ENCODE results near the gene MYLK3.
"Not testable (repeated sequence)": the region's sequence is repeated elsewhere in the genome, so short reads cannot be mapped to it uniquely, and the experiment has no call there.

The MYLK3 gene

DNA sequence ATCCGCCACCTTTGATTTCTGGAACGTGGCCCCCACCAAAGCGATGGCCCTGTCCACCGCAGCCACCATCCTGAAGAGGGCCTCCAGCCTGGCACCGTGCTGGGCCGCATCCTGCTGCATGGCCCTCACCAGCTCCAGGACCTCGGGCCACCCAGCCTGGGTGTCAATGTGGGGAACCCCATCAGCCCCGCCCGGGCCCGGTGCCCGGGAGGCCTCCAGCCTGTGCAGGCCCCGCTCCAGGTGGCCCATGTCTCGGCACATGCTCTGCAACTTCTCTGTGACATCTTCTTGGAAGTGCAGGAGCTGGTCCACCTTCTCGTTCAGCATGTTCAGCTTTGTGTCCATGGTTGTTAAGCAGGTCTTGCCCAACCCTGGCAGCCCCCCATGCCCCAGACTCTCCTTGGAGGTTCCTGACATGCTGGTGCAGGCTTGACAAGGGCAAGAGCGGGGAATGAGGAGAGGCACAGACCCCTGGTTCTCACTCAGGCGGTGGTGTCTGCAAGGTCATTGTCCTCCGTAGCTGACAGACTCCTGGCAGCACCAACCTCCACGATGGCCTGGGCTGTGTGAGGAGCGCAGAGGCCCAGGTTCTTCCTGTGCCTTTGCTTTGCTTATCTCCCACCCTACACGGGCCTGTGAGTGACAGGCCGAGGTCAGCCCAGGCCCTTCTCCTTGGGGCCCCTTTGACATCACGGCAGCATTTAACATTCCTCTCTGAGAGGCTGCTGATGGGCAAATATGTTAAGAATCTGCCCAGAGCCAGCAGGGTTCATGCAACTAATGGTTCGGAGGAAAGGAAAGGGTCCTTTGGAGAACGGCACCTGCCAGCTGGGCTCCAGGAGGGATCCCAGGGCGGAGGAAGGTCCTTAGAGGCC is at the start of gene MYLK3:
MYLK3 (minus strand) TSS at position 568 of the 875 bp plus-strand sequence; CDS start at position 417, 151 bp downstream.
- no peak for DNase-seq

DNA sequence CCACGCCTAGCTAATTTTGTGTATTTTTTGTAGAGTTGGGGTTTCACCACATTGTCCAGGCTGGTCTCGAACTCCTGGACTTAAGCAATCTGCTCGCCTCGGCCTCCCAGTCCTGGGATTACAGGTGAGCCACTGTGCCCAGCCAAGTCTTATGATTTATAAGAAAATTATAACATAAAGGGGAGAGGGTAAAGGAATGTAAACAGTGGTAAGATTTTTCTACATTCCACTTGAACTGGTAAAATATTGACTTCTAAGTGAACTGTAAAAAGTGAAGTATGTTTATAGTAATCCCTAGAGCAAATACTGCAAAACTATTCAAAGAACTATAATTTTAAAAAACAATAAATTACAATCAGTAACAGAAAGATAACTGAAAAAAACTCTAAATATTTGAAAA is 49.4 kb upstream of the MYLK3 start:
- DNase-seq: no peak

DNA sequence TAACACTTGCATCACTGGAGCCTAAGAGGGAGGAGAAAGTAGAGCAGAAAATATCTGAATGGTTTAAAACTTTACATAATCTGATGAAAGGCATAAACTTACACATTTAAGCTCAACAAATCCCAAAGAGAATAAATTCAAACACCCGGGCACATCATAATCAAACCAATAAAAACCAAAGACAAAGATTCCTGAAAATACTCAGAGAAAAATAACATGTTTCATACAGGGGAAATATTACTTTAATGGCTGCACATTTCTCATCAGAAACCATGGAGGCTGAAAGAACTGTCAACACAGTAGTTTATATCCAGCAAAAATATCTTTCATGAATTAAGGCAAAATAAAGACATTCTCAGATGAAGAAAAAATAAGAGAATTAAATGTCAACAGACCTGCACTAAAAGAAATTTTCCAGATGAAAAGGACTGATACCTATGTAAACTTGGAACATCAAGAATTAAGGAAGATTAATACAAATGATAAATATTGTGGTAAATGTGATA is 48.7 kb upstream of the MYLK3 start:
- DNase-seq: no peak

DNA sequence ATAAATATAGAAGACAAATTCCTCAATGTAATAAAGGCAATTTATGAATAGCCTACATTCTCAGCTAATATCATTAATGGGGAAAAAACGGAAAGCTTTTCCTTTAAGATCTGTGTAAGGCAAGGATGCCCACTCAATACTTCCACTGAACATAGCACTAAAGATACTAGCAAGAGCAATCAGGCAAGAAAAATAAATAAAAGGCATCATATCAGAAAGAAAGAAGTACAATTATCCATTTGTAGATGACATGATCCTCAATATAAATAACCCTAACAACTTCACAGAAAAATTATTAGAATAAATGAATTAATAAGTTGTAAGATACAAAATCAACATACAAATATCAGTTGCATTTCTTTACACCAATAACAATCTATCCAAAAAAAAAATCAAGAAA is 45.7 kb upstream of the MYLK3 start:
- DNase-seq: no peak

DNA sequence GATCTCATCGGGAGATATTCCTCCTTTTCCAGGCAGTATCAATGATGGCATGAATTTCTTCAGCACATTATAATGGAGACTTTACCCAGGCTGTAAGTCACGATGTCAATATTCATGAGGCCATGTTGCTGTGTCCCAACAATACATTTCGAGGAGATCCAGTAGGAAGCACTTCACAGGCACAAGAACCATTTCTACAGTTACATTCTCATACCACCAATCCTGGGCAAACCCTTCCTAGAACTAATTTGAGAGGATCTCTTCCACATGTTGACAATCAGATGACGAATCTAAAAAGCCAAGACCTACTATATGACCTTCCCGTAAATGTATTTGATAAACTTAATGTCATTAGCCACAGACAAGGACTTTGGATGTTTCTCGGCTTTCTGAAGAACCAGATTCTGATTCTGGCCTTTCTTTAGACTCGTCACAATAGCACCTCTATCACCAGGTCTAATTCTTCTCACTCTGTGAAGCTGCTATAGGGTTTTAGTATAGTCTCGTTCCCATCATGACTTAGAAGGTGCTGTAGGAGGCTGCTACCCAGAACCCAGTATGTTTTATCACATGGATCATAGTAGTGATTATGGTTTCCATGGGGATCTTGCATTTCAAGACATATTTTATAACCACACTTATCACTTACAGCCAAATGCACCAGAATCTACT is 42.6 kb upstream of the MYLK3 start:
- no peak for DNase-seq

GRCh38 chr16:46789499-46790414 is 41.6 kb upstream of the MYLK3 start:
- no peak for DNase-seq

DNA sequence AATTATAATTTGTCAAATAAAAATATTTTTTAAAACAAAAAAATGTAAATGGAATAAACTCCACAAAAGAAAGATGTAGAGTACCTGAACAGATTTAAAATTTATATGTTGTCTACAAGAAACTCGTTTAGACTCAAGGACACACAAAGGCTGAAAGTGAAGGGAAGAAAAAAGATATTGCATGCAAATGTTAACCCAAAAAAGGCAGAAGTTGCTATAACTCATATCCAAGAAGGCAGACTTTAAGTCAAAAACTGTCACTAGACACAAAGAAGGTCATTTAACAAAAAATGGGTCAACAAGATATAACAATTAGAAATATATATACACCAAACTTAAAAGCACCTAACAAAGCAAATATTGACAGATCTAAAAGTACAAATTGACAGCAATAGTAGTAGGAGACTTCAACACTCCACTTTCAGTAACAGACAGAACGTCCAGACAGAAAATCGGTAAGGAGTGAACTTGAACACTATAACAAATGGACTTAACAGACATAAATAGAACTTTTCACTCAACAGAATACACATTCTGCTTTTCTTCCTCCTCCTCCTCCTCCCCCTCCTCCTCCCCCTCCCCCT is 40.8 kb upstream of the MYLK3 start:
- DNase-seq: no peak

DNA sequence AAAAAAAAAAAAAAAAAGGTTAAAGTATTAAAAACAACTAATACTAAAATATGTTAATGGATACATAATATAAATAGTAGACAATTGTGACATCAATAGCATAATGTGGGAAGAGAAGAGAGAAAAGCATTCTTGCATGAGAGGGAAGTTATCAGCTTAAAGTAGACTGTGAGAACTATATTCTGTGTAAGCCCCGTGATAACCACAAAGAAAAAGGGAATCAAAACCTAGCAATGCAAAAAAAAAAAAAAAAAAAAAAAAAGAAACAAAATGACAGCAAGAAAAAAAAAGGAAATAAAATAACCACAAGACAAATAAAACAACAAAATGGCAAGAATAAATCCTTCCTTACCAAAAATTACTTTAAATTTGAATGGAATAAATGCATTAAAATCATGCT is 39.8 kb upstream of the MYLK3 start:
- DNase-seq: no peak

DNA sequence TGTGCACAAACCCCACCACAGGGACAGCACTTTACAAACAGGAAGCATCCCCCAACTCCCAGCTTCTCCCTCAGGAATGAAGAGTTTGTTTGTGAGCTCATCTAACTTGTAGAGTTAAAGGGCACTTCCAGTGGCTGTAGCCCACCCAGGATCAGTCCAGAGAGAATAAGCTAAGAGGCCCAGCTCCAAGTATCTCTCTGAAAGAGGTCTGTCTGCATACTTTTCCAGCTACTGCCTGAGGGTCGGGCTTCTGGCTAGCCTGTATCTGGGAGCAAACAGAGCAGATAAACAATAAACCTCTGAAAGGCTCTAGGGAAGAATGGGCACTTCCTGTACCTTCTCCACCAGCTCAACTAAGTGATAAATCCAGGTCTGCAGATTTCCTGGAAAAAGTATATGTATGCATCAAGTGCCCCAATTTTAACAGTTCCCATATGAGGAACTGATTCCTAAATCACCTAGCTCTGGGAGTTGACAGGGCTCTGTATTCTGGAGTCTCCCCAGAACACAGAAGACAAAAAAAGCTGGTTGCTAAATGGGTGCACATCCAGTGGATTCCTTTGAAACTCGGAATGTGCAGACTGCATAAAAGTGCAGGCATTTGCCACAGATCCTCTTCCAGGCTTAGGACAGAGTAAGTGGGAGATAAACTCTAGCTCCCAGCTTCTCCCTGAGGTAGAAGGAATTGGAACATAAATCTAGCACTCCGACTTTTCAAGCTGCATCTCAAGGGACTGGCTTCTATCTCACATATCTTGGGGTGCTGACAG is 37.1 kb upstream of the MYLK3 start:
- no peak for DNase-seq

GRCh38 chr16:46784569-46784968 is 36.4 kb upstream of the MYLK3 start:
- not testable (repeated sequence) for DNase-seq

- no peak for DNase-seq
Observed at GRCh38 chr16:46783800-46784199, 35.7 kb upstream of the MYLK3 start.

- no peak for DNase-seq
Observed at GRCh38 chr16:46782320-46782719, 34.2 kb upstream of the MYLK3 start.

DNA sequence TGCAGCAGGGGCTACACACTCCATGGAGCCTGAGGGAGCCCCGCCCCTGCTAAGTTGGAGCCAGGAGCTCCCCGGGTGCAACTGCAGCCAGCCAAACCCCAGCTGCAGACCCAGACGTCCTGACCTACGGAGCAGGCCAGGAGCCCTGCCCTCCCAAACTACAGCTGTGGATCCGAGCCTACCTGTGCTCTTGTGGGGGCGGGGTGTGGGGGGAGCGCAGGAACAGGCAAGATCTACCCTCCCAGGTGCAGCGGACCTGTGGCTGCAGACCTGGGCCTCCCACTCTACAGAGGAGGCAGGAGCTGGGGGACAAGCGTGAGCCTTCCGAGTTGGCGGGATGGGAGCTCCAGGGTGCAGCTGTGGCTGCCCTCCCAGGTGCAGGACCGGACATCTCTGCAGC is 29.7 kb upstream of the MYLK3 start:
- no peak for DNase-seq

GRCh38 chr16:46775214-46775613 is 27.1 kb upstream of the MYLK3 start:
- DNase-seq: no peak

- no peak for DNase-seq
Observed at GRCh38 chr16:46774743-46775177, 26.6 kb upstream of the MYLK3 start.

- no peak for DNase-seq
Observed at GRCh38 chr16:46772463-46772862, 24.3 kb upstream of the MYLK3 start.

DNA sequence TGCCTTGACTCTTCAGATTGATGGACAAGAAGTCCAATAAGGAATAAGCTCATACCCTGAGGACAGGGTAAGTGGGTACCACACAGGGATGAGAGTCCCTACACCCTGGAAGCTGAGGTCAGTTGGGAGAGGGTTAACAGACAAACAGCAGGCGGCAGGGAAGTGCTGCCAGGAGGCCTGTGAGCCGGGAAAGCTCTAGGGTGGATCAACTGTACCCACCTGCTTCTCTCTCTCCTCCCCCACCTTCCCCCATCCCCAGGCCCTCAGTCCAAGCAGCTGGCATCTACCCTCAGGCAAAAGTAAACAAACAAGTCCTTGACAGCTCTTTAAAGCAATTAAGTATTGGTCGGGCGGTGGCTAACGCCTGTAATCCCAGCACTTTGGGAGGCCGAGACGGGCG is 20.7 kb upstream of the MYLK3 start:
- no peak for DNase-seq

GRCh38 chr16:46765050-46765449 is 16.9 kb upstream of the MYLK3 start:
- DNase-seq: no peak

DNA sequence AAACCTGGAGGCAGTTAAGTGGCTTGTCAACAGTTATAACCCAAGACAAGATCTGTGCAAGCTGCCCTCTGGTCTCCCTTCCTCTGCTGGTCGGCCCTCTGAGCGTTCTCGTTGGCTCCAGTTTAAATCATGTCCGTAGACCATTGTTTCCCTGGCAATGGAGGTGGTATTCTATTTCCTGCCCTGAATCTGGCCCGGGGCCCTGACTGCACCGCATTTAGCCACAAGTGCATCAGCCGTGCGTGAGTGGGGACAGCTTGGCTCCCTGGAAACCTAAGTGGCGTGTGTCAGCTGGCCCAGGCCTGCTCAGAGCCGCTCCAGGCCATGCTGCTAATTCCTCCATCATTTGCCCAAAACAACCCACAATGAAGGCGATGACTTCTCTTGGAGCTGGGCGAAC is 15.0 kb upstream of the MYLK3 start:
- no peak for DNase-seq

DNA sequence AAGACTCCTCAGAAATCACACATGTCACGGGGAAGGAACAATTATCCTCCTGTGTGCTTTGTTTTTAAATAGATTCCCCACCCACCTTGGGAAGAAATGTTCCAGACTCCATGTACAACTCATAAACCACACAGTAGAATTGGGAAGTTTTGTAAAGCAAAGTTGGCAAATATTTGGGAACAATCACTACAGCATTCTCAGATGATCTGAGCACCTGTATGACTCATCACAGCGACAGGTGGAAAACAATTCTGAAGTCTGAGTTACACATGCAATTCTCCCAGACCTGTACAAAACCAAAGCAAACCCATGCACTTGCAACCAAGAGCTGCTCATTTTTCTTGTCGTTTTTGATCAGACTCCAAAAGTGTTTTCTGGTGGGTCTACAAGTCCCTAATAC is 14.4 kb upstream of the MYLK3 start:
- DNase-seq: no peak

DNA sequence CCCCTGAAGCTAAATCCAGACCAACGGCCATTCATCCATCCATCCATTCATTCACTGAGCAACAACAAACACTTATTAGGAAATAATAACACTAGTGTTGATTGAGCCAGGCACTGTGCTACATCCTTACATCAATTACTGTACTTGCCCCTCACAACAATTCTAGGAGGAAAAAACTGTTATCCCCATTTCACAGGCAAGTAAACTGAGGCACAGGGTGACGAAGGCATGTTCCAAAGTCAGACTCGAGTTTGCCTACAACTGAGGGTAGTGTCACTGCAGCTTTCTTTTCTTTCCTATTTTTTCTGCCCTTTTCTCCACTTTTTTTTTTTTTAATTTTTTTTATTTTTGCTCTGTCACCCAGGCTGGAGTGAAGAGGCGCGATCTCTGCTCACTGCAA is 11.2 kb upstream of the MYLK3 start:
- DNase-seq: no peak
